Activated CD8-positive, alpha-beta memory T cell treated with anti-CD3 and anti-CD28 coated beads, Interleukin-2, amount 50 U/mL, for 24 hours (primary cell): ENCODE measurements around the gene AMN1.
A peak's percentile ranks its signal among the peaks of the same experiment; 100 is the strongest.
"Not testable (repeated sequence)": the region's sequence is repeated elsewhere in the genome, so short reads cannot be mapped to it uniquely, and the experiment has no call there.

Experiments used
- DNase-seq: peaks from one replicate; pipeline ENCODE4 v3.0.0-alpha.2; 2020; ENCODE audit errors: extremely low read depth

AMN1 gene

DNA sequence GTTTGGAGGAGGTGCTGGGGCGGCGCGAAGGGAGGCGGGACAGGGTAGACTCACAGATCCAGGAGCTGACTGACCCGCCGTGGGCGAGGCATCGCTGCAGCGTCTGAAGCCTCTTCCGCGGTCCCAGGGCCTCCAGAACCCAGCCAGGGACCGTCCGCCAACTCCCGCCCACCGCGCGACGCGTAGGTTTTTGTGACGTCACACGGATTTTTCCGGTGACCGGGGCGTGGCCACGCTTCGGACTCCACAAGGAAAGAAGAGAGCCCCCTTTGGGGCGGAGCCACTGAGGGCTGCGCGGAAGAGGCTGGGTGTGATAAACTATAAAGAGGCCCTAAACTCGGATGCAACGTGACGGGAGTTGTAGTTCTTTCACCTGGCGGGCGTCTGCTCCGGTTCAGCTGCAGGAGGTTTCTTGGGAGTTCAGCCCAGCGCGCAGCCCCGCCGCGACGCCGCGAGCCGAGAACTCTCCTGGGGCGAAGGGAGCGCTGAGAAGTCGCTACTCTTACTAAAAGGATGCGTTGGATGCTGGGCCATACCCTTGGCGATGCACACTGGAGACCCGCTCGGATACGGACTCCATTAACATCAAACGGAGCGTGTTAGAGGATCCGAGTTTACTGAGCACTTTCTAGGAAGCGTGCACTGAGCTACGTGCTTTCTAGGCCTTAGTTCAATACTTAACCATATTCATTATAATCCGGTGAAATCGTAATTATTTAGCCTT lies at the start of gene AMN1:
Gene AMN1 (minus strand): TSS at position 105 of the 724 bp plus-strand sequence. CDS start 13 bp downstream, at position 92.
- peak; percentile 95 for DNase-seq

DNA sequence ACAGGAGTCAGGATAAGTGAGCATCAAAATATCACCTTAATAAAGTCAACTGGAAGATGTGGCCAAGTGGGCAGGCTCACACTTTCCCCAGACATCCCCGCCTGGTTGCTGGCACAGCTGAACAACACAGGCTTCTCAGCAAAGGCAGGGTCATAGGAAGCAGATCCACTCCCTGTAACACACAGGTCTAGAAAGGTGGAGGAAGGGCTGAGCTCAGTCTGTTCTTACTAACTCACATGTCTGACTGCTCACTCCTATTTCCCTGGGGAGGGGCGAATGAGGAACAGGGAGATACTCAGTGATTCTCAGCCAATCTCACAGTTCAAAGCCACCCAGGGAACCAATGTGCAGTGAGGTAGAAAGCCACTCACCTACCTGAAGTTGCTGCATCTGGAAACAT lies 45.0 kb upstream of the AMN1 start:
- DNase-seq = no peak

DNA sequence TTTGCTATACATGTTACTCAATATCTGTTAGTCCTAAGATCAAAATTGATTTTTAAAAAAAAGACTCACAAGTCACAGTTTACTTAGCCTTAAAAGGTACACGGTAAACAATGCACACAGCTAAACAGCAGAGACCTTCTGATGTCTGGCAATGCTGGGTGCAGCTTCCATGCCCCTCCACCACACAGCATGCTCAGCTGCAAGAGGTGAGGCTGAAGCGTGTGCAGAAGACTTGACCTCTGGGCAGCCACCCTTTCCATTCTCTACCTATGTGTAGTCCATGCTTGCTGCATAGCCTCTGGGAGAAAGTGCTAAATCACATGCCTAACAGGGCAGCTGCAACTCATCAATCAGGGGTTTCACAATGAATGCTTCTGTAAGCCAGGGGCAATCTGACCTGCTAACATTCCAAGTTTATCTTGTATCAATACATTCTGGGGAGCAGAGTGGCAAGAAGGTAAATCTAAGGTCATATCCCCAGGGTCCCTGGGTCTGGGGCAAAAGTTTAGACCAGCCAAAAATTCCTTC lies 44.5 kb upstream of the AMN1 start:
- no peak for DNase-seq

DNA sequence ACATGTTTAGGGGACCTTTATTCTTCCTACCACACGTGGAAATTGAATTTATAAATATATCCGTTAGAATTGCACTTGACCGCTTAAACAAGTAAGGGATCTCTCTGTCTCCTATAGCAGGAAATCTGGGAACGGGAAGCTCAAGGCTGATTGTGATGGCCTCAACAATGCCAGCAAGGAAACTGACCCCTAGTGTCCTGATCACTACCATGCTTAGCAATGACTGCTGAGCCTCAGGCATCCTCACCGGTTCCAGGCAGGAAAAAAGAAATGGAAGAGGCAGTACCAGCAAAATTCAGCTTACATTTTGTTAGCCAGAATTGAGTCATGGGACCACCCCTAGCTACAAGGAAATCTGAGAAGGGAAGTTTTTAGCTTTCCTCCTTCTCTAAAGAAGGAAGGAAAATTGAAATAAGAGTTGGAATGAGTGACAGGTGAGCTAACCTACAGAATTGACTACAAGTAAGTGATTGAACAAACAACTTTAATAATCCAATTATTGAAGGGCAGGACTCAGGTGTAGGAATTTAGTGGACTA lies 43.9 kb upstream of the AMN1 start:
- no peak for DNase-seq

DNA sequence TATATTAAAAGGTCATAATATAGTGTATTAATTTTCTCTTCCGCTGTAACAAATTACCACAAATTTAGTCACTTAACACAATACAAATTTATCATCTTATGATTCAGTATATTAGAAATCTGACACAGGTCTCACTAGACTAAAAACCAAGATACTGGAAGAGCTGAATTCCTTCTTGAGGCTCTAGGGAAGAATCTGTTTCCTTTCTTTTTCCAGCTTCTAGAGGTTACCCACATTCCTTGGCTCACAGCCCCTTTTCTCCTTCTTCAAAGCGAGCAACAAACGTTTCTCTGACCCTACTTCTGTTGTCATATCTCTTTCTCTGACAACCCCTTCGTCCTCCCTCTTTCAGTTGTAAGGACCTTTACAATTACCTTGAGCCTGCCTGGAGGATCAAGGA lies 43.4 kb upstream of the AMN1 start:
- DNase-seq = no peak

DNA sequence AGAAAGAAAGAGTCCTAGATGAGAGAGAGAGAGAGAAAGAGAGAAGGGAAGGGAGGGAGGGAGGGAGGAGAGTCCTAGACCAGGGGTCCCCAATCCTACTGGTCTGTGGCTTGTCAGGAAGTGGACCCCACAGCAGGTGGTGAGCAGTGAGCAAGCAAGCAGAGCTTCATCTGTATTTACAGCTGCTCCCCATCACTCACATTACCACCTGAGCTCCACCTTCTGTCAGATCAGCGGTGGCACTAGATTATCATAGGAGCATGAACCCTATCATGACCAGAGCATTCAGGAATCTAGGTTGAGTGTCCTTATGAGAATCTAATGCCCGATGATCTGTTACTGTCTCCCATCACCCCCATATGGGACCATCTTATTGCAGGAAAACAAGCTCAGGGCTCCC lies 39.2 kb upstream of the AMN1 start:
- no peak for DNase-seq

DNA sequence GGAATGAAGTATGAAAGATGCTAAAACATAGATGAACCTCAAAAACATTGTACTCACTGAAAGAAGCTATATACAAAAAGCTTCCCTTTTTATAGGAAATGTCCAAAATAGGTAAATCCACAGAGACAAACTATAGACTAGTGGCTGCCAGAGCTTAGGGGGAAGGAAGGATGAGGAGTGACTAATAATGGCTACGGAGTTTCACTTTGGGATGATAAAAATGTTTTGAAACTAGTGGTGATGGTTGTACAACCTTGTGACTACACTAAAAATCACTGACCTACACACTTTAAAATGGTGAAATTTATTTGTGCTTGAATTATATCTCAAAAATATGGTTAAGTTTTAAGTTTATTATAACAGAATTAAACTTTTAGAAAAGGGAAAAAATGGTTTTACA lies 37.1 kb upstream of the AMN1 start:
- no peak for DNase-seq

DNA sequence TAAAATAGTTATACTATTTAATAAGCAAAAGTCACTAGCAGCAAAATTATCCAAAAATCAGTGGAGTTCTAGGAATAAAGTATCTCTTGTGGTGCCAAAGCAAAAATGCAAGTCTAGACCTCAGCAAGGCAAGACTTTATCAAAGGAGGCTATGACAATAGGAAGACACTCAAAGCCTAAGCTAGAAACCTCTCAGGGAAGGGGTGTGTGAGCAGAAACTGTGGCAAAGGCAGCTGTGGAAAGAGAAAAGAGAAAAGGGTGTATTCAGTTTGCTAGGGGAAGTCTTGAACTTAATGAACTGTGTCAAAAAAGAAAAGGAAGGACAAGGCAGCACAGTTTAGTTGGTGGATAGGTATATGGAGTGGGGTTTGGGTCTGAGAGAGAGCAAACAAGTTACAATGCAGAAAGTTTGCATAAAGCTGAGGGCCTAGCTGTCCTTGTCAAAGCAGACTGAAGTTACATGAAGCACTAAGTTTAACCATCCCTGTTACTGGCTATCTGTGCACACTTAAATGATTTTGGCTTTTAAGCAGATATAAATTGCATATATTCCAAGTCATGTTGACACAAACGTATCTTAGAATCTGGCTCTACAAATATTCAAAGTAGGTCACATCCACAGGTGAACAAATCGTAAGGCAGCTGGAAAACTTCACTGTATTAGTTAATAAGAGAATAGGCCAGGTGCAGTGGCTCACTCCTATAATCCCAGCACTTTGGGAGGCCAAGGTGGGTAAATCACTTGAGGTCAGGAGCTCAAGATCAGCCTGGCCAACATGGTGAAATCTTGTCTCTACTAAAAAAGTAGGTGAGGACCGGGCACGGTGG lies 31.0 kb upstream of the AMN1 start:
- DNase-seq = no peak

DNA sequence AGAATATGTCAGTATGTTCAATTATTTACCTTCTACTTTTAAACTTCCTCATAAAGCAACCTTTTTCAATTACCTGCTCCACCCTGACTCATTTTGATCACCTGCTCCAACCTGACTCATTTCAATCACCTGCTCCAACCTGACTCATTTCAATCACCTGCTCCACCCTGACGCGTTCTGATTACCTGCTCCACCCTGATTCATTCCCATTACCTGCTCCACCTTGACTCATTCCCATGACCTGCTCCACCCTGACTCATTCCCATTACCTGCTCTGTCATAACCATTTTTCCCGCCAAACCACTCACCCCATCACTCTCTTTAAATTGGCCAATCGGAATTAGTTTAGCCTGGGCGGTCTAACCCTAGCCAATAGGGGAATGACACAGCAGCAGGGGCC lies 29.5 kb upstream of the AMN1 start:
- DNase-seq = not testable (repeated sequence)

DNA sequence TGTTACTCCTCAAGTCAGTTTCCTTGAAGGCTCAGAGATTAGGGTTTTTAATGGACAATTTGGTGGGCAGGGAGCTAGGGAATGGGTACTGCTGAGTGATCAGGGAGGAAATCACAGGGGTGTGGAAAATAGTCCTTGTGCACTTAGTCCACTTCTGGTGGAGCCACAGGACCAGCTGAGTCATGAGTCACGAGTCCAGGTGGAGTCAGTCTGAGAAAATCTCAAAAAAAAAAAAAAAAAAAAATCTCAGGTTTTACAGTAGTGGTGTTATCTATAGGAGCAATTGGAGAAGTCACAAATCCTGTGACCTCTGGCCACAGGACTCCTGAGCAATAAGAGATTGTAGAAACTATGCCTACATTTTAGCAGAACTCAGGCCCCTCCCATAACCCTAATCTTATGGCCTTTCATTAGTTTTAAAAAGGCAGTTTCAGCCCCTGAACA lies 28.2 kb upstream of the AMN1 start:
- DNase-seq = no peak

DNA sequence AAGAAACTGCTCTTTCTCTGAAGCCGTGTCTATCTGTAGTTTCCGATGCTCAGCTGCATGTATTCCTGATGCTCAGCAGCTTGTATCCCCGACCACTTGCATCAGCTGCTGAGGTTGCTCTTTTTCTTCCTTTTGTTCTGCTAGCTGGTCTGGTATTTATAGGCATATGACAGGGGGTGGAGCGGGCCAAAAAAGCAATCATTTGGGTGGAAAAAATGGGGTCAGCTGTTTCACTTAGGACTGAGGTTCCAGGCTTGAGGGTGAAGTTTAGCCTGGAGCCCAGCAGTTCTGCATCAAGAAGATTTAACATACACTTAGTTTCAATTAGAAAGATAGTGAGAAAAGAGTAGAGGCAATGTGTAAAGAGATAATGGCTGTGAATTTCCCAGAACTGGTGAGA lies 23.6 kb upstream of the AMN1 start:
- no peak for DNase-seq

DNA sequence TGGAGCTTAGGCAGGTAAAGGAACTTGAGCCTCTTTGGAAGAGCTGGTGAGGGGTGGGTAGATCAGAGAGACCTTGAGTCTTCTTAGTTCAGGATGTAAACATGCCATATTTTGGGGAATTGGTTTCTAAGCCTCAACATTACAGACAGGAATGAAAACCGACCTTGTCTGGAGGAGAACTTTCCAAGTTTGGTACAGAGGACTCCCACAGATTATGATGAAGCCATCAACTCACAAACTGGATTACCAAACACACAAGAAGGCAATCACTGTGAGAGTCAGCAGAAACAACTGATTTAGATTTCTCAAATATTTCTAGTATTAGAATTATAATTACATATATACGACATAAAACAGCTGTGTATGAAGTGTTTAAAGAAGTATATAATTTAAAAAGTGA lies 22.3 kb upstream of the AMN1 start:
- DNase-seq = no peak

DNA sequence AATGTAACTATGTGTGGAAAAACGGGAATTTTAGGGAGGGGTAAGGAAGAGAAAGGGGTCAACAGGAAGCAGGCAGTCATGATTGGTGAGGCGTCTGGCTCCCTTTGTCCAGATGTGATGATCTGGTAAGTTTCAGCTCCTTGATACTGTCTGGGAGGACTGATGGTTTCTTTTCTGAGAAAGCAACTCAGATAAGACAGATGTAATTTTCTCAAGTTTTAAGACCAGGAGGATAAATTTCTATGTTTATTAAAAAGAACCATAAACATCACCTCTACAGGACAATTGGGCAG lies 21.9 kb upstream of the AMN1 start:
- no peak for DNase-seq

DNA sequence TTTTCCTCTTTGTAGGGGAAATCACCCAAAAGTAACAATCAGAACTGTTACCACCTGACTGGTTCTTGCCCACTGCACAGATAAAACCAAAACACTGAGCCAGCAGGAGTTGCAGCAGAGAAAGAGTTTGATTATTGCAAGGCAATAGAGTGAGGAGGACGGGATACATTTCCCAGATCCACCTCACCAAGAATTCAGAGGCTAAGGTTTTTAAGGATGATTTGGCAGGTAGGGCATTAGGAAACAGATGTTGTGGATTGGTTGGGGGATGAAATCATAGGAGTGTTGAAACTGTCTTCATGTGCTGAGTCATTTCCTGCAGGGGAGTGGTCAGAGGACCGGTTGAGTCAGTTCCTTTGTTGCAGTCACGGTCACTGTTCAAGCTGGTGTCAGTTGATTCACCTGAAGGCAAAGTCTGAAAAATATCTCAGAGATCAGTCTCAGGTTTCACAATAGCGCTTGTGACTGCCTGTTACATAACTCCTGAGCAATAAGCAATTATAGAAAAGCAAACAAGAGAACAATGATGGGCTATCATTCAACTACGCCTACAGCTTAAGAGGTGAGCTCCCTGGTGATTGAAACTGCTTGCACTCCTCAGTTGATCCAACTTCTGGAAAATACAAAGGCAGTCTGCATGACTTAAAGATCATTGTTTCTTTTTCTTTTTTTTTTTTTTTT lies 20.3 kb upstream of the AMN1 start:
- DNase-seq = no peak

DNA sequence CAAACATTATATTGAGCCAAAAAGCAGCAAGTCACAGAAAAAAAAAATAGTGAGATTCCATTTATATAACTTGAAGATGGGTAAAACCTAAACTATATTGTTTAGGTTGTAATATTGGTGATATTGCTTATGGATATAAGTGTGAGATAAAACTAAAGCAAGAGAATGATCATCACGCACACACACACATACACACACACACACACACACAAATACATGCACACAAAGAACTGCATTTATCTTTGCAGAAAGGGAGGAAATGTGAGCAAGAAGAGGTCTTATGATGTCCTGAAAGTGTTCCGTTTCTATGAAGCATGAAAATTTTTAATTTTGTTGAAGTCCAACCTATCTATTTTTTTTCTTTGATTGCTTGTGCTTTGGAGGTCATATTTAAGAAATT lies 16.4 kb upstream of the AMN1 start:
- DNase-seq = no peak

DNA sequence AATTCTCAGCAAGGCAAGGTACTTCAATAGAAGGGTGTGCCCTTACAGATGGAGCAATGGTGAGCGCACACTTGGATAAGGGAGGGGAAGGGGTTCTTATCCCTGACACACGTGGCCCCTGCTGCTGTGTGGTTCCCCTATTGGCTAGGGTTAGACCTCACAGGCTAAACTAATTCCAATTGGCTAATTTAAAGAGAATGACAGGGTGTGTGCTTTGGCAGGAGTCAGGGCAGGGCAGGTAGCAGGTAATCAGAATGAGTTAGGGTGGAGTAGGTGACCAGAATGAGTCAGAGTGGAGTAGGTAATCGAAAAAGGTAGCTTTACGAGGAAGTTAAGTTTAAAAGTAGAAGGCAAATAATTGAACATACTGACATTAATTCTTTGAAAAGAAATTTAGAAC lies 15.5 kb upstream of the AMN1 start:
- DNase-seq = not testable (repeated sequence)

DNA sequence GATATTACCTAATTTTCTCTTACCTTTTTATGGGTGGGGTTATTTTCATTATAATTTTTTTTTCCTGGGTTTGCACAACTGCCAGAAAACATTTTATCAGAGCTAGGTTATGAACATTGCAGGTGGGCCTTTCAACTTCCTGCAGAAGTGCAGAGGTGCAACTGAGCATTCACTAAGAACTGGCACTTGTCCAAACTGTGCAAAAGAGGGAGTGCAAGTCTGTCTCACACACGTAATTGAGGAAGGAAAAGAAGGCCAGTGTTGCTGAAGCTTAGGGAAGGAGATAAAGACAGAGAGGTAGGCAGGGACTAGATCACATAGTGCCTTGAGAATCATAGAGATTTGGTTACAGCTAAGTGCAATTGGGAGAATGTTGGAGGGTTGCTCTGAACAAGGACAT lies 14.1 kb upstream of the AMN1 start:
- DNase-seq = no peak

DNA sequence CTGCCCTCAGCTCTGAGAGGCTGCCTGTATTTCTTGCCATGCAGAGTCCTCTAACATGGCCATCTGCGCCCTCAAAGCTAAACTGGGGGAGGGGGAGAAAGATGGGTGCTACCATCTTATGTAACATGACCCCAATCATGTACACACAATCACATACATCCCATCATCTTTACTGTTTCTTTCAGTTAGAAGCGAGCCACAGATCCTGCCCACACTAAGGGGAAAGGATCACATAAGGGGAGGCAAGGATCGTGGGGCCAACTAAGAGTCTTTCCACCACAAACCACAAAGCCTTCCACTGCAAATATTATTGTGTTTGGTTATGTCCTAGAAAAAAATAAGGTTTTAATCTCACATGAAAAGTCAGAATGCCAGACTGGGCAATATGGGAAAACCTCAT lies 11.8 kb upstream of the AMN1 start:
- DNase-seq = no peak

DNA sequence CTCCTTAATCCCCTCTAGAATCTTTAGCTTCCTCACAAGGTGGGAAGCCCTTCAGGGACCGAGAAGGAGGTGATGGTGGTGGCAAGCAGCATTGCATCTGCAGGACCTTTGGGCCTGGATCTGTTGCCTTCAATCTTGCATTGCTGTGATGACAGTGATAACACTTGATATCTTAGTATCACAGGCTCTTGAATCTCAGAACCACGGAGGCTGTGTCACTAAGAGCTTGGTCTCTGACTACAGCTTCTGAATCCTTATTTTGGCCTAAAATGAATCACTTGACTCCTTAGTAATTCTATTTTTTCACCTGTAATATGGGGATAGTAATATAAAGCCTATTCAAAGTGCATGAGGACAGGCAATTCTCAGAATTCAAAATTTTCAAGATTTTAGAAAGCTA lies 8.9 kb upstream of the AMN1 start:
- DNase-seq = no peak

DNA sequence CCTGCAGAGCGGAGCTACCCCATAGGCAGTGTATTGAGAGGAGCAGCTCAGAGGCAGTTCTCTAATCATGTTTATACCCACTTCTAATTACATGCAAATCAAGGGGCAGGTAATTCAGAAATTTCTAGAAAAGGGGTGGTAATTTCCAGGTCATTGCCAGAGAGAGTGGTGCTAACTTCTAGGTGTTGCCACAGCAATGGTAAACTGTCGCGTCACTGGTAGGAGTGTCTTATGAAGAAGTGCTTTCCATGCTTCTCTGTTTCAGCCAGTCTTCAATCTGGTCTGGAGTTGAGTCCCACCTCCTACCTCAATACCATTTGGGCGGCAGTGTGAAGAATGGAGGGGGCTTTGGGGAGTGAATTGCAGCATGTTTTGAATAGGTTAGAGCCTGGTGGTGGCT lies 8.5 kb upstream of the AMN1 start:
- DNase-seq = no peak

DNA sequence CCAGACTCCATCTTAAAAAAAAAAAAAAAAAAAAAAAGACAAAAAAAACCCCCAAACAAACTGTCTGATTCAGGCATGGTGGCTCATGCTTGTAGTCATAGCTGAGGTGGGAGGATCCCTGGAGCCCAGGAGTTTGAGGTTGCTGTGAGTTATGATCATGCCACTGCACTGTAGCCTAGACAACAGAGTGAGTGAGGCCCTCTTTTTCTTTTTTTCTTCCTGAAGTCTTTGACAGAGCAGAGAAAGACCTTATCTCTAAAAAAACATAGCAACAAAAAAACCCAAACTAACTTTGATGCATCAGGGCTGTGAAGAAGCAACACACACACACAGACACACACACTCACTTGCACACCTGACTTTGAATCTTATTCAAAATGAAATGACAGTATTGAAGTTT lies 7.7 kb upstream of the AMN1 start:
- no peak for DNase-seq
